Glutamatergic neuron (in vitro differentiated cells): ENCODE measurements around the gene USP24. TPM values are rescaled to one million over a fixed set of nuclear protein-coding genes. Genes with fewer than 3 reads are reported as not detected.

Experiments used
- DNase-seq: peaks from one replicate; pipeline ENCODE4 v3.0.0; 2022
- H3K27ac Mint-ChIP-seq: one replicate; pipeline ENCODE4 v1.8.0; 2020; ENCODE audit warnings: mild to moderate bottlenecking, mixed read lengths, inconsistent platforms; ENCODE audit not compliant: unreplicated experiment
- H3K27me3 Mint-ChIP-seq: one replicate; pipeline ENCODE4 v1.8.0; 2020; ENCODE audit warnings: mild to moderate bottlenecking, moderate library complexity, mixed read lengths, inconsistent platforms; ENCODE audit not compliant: unreplicated experiment
- H3K36me3 Mint-ChIP-seq: one replicate; pipeline ENCODE4 v1.8.0; 2020; ENCODE audit warnings: mild to moderate bottlenecking, mixed read lengths, inconsistent platforms; ENCODE audit not compliant: unreplicated experiment
- H3K4me1 Mint-ChIP-seq: one replicate; pipeline ENCODE4 v1.8.0; 2020; ENCODE audit warnings: mild to moderate bottlenecking, low read depth, mixed read lengths, inconsistent platforms; ENCODE audit not compliant: unreplicated experiment
- H3K4me3 Mint-ChIP-seq: one replicate; pipeline ENCODE4 v1.8.0; 2020; ENCODE audit warnings: mild to moderate bottlenecking, mixed read lengths, inconsistent platforms; ENCODE audit not compliant: unreplicated experiment
- H3K9me3 Mint-ChIP-seq: one replicate; pipeline ENCODE4 v1.8.0; 2020; ENCODE audit warnings: mild to moderate bottlenecking, moderate library complexity, mixed read lengths, inconsistent platforms; ENCODE audit not compliant: unreplicated experiment
- CTCF ChIP-seq: fragments of 200-600 bp; sonication (generic); IDR thresholded peaks from one replicate; pipeline ENCODE4 v1.5.0; 2021; ENCODE audit not compliant: partially characterized antibody, unreplicated experiment
- total RNA-seq: library from RNA; stranded (reverse); fragmentation: NEBNext Ultra II Directional; extraction: Animal tissue kit (Norgen Biotek cat#: 25700); gene quantifications from one replicate; pipeline ENCODE4 v1.2.1, GENCODE V29; 2021; ENCODE audit not compliant: unreplicated experiment

USP24 gene
- total RNA-seq, 1 donor from 2014 or later, result 54.6 TPM

- no peak for TF ChIP-seq CTCF
- no peak for DNase-seq
- H3K36me3 Mint-ChIP-seq, result peaks cover 5% of the 10 kb centered on the region
- H3K9me3 Mint-ChIP-seq, result peaks cover 2% of the 10 kb centered on the region
- H3K4me3 Mint-ChIP-seq, result no peak overlapping the region
- no peak overlapping the region for H3K27ac Mint-ChIP-seq
- H3K4me1 Mint-ChIP-seq, result peaks cover 12% of the 10 kb centered on the region
- H3K27me3 Mint-ChIP-seq, result peaks cover 14% of the 10 kb centered on the region
Observed at GRCh38 chr1:55067022-55067778, 148.0 kb downstream of the USP24 start.

- H3K36me3 Mint-ChIP-seq, result peaks cover 5% of the 10 kb centered on the region
- DNase-seq, result no peak
- H3K27ac Mint-ChIP-seq, result no peak overlapping the region
- H3K4me1 Mint-ChIP-seq, result peaks cover 12% of the 10 kb centered on the region
- TF ChIP-seq CTCF, result no peak
- no peak overlapping the region for H3K4me3 Mint-ChIP-seq
- H3K27me3 Mint-ChIP-seq, result peaks cover 15% of the 10 kb centered on the region
- peaks cover 2% of the 10 kb centered on the region for H3K9me3 Mint-ChIP-seq
Observed at GRCh38 chr1:55065648-55066047, 149.5 kb downstream of the USP24 start.

- TF ChIP-seq CTCF, result no peak
- H3K36me3 Mint-ChIP-seq, result peaks cover under 1% of the 10 kb centered on the region
- H3K27ac Mint-ChIP-seq, result no peak overlapping the region
- no peak overlapping the region for H3K4me3 Mint-ChIP-seq
- H3K27me3 Mint-ChIP-seq, result peaks cover 13% of the 10 kb centered on the region
- H3K9me3 Mint-ChIP-seq, result peaks cover 5% of the 10 kb centered on the region
- DNase-seq, result no peak
- peaks cover 10% of the 10 kb centered on the region for H3K4me1 Mint-ChIP-seq
Observed at GRCh38 chr1:55064861-55065263, 150.3 kb downstream of the USP24 start.

GRCh38 chr1:55064071-55064581 is 151.0 kb downstream of the USP24 start:
- Mint-ChIP-seq H3K9me3 (peaks cover 5% of the 10 kb centered on the region), H3K4me3 (no peak overlapping the region), H3K27me3 (peaks cover 13% of the 10 kb centered on the region), H3K4me1 (peaks cover 8% of the 10 kb centered on the region), H3K27ac (no peak overlapping the region), H3K36me3 (no peaks in the 10 kb centered on the region)
- no peak for DNase-seq
- TF ChIP-seq CTCF, result peak; percentile 30

GRCh38 chr1:55063577-55063942 is 151.6 kb downstream of the USP24 start:
- H3K9me3 Mint-ChIP-seq, result peaks cover 5% of the 10 kb centered on the region
- no peaks in the 10 kb centered on the region for H3K36me3 Mint-ChIP-seq
- peaks cover 8% of the 10 kb centered on the region for H3K4me1 Mint-ChIP-seq
- TF ChIP-seq CTCF, result no peak
- no peak overlapping the region for H3K4me3 Mint-ChIP-seq
- no peak overlapping the region for H3K27ac Mint-ChIP-seq
- H3K27me3 Mint-ChIP-seq, result peaks cover 13% of the 10 kb centered on the region
- DNase-seq, result no peak
